Measurements from ENCODE around the gene STK11.
A peak's percentile ranks its signal among the peaks of the same experiment; 100 is the strongest.

STK11 gene

DNA sequence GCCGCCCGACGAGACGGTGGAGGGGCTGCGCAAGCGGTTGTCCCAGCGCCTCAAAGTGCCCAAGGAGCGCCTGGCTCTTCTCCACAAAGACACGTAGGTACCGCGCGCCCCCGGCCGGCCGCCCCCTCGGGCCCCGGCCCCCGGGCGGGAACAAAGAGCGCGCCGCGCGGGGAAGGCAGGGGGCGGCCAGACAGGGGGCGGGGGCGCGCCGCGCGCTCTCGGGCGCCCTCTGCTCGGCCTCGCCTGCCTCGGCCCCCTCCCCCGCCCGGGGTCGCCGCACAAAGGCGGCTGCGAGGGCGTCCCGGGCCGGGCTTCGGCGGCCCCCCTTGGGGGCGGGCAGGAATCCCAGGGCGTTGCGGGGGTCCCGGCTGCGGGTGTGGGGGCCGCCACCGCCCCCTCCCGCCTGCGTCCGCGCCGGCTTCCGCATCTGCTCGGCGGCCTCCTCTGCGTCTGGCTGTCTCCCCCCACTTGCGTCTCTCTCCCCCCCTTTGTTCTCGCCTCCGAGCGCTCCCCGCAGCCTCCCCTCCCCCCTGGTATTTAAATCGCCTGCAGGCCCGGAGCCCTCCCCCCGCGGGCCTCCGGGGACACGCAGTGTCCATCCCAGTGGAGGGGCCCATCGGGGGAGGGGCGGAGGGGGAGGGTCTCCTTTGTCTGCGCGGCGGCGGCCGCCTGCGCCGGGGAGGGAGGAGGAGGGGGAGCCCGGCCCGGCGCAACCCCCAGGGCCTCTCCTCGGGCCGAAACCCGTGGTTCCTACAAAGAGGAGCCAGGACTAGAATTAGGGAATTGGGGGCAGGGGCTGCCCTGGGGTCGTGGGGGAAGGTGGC is 45.1 kb downstream of the STK11 start:
- no peak for DNase-seq (ENCODE audit: low read depth in 2 of 2)

DNA sequence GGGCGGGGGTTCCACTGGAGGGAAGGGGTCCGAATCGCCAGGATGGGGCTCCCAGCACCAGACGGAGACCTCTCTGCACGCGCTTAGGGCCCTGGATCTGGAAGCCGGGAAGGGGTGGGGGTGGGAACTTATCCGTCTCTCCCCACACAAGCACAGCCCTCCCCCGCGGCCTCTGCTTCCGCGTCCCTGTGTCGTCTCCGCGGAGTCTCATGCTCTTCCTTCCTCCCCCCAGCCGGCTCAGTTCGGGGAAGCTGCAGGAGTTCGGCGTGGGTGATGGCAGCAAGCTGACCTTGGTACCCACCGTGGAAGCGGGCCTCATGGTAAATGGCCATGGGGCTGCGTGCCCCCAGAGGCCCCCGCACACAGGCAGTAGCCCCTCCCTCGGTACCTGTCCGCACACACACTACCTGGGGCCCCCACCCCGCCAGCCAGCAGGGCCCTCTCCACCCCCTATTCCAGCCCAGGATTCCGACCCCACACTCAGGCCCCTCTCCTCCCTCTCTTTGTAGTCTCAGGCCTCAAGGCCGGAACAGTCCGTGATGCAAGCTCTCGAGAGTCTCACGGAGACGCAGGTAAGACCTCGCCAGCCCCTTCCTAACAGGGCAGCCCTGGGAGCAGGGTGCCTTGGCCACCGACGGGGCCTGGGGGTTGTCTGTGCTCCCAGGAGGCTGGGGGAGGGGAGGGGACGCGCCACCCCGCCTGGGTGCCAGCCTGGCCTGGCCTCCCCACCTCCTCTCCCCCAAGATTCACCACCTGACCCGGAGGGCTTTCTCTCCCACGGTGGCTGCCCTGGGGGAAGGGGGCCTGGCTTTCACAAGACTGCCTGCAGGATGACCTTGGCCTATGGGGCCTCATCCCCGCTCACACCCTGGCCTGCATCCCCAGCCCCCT is 46.0 kb downstream of the STK11 start:
- peak in 1 of 2 donors; percentile 54 for DNase-seq (ENCODE audit: low read depth in 2 of 2)

DNA sequence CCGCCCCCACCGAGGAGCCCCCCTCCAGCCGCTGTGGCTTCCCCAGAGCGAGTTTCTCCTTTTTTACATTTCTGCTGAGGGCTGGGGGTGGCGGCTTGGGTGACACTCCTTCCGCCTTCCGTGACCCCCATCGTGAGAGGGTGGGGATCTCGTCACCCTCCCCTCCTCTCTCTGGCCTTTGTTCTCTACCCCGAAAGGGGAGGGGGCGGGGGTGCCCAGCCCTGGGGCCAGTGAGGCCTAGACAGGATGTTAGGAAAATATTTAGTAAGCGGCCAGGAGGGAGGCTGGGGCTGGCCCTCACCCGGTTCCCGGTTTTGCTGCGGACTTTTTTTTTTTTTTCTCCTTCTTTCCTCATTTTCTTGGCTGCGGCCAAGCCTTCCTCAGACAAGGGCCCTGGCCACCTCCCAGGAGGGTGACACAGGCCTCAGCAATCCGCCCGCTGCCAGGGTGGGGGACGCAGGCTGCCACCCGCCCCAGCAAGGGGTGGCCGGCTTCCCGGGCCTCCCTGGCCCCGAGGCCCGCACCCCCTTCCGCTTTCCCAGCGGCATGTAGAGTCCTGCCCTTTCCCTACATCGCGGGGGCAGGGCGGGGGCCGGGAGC is 46.7 kb downstream of the STK11 start:
- peak in 1 of 2 donors; percentile 45 for DNase-seq (ENCODE audit: low read depth in 2 of 2)

DNA sequence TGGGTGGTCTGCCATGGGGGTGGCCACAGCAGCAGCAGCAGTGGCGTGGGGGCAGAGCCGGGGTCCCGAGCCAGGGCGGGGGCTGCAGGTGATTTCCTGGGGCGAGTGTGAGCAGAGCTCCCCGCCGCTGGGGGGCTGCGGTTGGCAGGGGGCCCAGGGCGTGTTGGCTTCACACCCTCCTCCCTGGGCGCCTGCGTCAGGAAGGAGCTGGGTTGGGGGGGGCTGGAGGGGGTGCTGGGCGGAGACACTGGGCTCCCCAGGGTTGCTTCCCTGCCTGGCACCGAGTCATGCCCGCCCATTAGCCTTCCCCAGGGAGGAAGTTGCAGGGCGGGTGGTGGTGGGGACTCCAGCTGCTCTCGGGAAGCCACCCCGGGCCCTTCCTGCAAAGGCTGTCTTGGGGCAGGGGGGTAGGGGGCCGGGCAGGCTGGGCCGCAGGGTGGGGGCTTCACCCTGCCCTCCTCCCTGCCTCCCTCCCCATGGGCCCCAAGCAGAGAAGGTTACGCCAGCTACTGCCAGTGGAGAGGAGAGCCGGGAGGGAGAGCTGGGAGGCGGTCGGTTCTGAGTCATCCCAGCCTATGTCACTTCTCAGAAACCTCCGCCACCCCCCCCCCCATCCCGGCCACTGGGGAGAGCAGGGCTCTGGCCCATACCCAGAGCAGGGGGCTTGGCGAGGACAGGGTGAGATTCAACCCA is 47.4 kb downstream of the STK11 start:
- DNase-seq (ENCODE audit: low read depth in 2 of 2), result peak in 1 of 2 donors; percentile 71

DNA sequence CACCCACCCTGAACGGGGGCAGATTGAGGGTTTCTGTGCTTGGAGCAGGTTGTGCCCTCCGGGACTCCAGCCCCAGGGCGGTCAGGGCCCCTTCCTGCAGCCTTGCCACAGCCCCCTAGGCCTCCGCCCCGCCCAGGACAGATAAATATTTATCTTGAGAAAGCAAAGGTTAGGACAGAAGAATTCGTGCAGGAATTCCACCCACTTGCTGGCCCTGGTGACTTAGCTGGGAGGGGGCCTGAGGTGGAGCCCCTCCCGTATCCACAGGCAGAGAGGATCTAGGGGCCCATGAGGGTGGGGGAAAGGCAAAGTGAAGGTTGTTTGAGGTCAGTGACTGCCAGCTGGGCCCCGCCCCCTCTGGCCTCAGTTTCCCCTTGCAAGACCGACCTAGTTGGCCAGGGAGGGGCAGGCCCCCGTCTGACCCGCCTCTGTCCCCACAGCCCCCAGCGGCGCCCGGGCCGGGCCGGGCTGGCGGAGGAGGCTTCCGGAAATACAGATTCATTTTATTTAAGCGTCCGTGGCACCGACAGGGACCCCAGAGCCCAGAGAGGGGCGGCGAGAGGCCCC is 48.0 kb downstream of the STK11 start:
- no peak for DNase-seq (ENCODE audit: low read depth in 2 of 2)

DNA sequence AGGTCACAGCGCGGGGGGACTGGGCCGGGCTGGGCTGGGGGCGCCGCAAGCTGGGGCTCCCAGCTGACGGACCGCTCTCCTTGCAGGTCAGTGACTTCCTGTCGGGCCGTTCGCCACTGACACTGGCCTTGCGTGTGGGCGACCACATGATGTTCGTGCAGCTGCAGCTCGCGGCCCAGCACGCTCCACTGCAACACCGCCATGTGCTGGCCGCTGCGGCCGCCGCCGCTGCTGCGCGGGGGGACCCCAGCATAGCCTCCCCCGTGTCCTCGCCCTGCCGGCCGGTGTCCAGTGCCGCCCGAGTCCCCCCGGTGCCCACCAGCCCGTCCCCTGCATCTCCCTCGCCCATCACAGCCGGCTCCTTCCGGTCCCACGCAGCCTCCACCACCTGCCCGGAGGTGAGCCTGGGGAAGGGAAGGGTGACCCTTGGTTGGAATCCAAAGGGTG is 48.5 kb downstream of the STK11 start:
- DNase-seq (ENCODE audit: low read depth in 2 of 2), result no peak

DNA sequence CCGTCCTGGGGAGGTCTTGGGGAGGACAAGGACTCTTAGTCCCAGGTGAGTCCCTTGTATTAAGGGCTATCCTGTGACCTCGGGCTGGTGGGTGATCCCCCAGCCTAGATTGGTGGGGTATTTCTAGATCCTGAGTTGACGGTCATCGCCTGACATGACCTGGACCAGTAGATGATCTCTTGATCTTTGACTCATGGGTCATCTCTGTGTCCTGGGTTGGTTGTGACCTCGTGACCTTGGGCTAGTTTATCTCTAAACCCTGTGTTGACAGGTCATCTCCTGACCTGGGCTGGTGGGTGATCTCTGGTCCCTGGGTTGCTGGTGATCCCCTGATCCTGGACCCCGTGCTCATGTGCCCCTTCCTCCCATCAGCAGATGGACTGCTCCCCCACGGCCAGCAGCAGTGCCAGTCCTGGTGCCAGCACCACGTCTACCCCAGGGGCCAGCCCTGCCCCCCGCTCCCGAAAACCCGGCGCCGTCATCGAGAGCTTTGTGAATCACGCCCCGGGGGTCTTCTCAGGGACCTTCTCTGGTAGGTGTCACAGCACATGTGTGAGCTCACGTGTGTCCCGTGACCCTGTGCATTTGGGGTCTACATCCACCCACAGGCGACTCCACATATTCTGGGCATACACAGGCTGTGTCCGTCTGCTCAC is 49.1 kb downstream of the STK11 start:
- DNase-seq (ENCODE audit: low read depth in 2 of 2), result no peak

DNA sequence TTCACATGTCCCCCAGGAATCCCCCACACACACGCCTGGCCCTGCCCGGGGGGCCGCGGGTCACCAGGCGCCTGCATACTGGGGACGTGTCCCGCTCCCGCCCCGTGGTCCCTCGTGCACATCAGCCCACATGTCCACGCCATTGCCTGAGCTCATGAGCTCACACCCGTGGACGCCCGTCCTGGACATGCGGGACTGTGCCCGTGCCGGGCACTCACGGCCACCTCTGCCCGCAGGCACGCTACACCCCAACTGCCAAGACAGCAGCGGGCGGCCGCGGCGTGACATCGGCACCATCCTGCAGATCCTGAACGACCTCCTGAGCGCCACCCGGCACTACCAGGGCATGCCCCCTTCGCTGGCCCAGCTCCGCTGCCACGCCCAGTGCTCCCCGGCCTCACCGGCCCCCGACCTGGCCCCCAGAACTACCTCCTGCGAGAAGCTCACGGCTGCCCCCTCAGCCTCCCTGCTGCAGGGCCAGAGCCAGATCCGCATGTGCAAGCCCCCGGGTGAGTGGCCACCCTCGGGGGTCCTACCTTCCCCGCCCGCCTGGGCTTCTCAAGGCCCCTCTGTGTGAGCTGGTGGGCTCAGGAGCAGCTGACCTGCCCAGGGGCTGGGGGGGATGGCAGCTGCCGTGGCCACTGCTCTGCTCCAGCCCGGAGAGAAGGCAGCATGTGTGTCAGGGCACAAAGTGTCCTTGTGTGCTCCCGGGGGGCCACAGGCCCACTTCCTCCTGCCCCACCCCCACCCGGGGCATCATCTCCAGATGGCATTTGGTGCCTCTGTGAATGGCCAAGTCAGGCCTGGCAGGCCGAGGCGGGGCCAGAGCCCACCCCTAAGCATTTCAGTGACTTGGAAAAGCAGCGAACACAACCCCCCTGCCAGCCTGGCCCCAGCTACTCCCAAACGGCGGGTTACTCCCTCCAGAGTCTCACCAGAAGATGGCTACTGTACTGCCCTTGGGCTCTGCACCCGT is 49.9 kb downstream of the STK11 start:
- DNase-seq (ENCODE audit: low read depth in 2 of 2), result no peak

DNA sequence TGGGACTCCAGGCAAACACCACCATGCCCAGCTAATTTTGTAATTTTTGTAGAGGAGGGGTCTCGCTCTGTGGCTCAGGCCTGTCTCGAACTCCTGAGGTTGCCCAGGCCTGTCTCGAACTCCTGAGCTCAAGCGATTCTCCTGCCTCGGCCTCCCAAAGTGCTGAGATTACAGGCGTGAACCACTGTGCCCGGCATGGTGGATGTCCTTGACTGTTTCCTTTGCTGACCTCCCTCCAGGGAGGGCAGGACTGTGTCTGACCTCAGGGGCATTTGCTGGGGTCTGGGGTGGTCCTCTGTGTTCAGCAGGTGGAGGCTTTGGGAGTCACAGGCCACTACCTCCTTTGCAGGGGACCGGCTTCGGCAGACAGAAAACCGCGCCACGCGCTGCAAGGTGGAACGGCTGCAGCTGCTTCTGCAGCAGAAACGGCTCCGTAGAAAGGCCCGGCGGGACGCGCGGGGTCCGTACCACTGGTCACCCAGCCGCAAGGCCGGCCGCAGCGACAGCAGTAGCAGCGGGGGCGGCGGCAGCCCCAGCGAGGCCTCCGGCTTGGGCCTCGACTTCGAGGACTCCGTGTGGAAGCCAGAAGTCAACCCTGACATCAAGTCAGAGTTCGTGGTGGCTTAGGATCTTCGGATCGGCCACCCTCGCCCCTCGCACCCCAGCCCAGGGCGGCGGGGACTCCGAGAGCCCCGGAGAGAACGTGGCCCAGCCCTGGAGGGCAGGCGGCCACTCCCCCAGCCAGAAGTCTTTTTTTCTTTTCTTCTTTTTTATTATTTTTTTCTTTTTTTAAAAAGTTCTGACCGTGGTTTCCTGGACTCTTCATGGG is 51.3 kb downstream of the STK11 start:
- DNase-seq (ENCODE audit: low read depth in 2 of 2), result no peak

DNA sequence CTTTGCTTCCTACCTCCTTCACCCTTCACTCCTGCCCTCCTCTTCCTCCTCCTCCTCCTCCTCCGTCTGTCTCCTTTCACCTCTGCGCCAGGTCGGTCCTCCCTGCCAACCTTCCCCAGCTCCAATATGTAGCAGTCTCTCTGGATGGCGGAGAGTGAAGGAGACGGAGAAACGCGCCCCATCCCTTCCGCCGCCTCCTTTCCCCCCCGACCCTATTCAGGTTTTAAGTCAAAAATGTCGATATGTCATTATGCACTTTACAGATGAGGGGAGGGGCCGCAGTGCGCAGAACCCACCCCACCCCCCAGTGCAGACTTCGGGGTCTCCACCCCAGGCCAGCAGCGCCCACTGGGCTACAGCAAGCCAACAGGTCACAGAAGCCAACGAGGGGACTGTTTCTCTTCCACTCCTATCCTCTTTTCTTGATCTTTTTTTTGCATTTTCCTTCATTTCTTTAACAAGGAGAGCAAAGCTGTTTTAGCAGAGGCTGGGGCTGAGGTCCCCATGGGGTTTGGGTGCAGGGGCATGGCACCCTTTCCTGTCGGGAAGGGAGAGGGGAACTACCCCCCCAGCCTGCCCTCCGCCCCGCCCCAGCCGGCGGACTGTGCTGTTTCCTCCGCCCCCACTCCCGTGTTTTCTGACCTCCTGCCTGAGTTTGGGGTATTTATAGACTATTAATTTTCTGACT is 52.0 kb downstream of the STK11 start:
- no peak for DNase-seq (ENCODE audit: low read depth in 2 of 2)

DNA sequence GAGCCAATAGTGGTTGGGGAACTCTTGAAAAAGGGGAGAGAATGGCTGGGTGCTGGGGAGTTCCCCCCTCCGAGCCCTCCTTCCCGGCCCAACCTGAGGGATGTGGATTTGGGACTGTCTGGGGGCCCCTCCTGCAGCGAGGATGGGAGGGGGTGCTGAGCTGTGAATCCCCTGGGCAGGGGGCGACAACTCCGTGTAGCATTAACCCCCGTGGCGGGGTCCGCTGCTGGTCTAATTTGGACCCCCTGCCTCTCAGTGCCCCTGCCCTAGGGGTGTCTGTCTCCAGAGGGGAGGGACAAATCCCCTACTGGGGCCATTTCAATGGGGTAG is 52.5 kb downstream of the STK11 start:
- no peak for DNase-seq (ENCODE audit: low read depth in 2 of 2)

DNA sequence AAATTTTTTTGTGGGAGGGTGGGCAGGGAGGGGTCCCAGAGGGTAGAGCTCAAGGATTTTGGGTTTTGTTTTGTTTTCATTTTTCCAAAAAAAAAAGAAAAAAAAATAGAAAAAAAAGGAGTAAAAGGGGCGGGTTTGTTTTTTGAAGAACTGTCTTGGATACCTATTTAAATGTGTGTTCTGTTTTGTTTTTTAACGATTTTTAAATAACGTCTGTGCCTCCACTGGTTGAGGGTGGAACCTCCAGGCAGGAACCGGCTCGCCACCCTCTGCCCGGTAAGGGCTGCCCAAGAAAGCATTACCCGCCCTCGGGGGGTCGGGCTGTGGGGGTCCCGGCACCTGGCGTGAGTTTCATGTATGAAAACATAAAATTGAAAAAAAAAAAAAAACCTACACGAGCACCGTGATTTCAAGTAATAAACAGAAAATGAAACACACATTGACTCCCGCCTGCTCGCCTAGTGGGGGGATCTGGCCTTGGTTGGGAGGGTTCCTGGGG is 53.2 kb downstream of the STK11 start:
- DNase-seq (ENCODE audit: low read depth in 2 of 2), result no peak

DNA sequence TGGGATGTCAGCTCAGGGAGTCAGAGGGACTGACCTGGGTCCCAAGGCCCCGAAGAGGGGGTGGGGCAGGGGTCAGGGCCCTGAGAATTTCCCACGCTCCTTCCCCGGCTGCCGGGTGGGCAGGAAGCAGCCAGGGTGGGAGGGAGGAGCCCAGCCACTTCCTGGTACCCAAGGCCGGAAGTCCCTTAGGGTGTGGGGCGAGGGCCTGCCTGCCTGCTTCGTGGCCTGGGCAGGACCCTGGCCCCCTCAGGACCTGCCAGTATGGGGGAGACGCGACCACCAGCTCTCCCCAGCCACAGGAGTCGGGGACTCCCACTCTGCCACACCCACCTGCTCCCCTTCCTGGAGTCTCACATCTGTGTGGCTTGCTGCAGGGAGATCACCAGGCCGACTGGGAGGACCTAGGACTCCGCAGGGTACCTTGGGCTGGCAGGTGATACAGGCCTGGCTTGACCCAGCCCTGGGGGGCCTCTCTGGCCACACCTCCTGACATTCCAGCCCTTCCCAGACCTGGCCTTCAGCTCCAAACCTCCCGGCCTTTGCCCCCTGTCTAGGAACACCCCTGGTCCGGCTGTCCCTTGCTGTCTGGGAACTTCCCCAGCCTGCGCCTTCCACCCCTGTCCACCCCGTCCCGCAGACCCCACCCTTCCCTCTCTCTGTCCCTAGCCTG is 53.8 kb downstream of the STK11 start:
- peak in 1 of 2 donors; percentile 72 for DNase-seq (ENCODE audit: low read depth in 2 of 2)

DNA sequence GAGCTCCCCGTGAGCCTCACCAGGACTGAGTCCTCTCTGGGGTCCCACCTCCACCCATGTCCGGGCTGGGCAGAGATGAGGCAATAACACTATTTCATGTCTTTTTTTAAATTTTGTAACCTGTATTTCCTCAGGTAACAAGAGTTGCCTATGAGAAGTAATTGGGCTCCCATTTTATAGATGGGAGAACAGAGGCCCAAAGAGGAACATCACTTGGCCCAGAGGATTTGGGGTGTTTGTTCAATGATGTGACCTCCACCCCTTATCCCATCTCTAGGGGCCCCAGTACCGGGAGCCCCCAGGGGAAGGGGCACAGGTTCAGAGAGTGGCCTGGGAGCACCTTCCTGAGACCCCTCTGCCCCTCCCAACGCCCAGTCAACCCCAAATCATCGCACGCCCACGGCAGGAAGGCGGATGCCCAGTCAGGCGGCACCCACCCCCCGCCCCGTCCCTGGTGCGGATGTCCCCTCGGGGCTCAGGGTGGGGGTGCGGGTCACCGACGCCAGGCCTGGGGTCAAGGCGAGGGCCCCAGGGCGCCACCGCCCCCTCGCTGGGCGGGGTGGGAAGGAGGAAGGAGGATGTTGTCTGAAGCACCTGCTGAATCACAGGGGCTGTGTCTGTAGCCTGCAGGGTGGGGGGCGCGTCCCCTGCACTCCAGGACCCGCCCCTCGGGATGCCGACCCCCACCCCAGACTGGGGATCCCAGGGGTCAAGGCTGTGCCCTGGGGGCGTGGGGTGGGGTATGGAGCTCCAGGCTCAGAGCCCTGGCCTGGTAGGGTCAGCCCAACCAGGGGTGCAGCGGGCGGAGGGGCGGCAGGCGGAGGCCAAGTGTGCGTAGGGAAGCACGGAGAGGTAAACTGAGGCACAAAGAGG is 54.5 kb downstream of the STK11 start:
- no peak for DNase-seq (ENCODE audit: low read depth in 2 of 2)

DNA sequence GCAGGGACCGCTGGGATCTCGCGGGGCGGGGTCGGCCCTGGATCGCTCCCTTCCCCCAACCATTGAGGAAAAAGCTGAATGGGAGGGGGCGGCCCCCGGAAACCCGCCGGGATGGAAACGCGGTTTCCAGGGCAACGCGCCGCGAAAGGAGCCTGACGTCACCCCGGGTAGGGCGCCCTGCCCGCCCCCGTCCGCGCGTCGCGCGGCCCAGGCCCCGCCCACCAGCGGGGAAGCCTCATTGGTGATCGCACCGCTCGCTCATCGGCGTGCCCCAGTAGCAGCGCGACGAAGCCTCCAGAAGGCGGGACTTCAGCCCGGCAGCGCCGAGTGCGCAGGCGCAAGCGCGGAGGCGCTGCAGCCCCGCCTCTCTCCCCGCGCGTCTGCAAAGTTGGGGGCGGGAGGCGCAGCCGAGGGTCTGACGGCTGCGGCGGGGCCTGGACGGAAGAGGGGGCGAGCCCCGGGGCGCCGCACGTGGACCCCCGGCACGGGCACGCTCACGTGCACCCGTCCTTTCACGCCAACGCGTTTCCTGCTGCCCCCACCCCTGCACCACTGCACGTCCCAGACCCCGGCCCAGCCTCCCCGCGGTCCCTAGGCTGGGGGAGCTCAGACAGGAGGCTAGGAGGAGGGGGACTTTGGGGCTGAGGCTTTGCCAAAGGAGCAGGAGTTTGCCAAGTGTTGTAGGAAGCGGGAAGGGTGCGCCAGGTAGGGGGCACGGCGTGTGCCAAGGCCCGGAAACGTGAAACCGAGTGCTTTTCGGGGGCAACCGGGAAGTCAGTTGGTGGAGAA is 55.4 kb downstream of the STK11 start:
- DNase-seq (ENCODE audit: low read depth in 2 of 2), result peak; percentile 94 to 97

DNA sequence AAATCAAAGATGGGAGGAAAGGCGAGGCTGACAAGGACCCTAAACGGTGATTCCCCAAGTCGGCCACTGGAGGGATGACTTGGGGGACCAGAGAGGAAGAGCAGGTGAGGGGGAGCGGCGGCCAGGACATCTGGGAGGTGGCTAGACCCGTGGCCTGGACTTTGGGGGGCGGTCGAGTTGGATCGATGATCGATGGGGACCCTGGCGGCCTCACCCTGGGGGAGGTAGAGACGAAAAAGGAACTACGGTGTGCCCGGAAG is 55.9 kb downstream of the STK11 start:
- DNase-seq (ENCODE audit: low read depth in 2 of 2), result no peak
